Activated CD4-positive, CD25-positive, alpha-beta regulatory T cell treated with anti-CD3 and anti-CD28 coated beads, Interleukin-2, amount 50 U/mL, for 16 hours (primary cell): ENCODE data around the gene NAALAD2.
A peak's percentile ranks its signal among the peaks of the same experiment; 100 is the strongest.
"Not testable (repeated sequence)": the region's sequence is repeated elsewhere in the genome, so short reads cannot be mapped to it uniquely, and the experiment has no call there.

Experiments used
- DNase-seq: peaks from one replicate; pipeline ENCODE4 v3.0.0-alpha.2; 2020; ENCODE audit warnings: low read depth, low spot score

The NAALAD2 gene

DNA sequence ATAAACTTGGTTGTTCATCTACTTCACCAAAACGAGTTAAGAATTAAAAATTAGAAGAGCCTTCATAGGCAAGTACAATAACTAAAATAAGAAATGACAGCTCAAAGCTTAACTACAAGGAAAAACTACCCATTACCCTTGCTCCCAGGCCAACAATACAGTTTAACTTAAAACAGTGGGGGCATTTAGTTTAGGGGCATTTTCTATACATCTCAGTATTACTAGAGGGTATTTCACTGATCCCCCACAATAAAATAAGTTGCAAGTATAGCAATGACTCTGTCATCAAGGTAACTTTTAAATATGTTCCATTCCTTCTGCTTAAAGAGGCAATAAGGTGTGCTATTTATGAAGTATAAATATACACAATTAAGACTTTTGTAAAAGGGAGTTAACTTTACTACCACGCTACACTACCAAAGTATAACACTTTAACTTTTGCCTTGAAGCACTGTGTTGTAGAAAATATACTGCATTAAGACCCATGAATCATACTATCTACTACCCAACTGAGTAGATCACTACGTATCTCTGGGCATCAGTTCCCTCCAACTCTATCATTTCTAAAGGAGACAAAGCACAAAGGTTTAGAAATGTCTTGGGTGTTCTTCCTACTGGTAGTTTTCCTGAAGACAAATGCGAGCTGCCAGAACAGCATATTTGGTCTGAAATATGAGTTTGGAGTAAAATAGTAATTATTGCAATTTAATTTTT, 58.6 kb downstream of the NAALAD2 start:
- no peak for DNase-seq

DNA sequence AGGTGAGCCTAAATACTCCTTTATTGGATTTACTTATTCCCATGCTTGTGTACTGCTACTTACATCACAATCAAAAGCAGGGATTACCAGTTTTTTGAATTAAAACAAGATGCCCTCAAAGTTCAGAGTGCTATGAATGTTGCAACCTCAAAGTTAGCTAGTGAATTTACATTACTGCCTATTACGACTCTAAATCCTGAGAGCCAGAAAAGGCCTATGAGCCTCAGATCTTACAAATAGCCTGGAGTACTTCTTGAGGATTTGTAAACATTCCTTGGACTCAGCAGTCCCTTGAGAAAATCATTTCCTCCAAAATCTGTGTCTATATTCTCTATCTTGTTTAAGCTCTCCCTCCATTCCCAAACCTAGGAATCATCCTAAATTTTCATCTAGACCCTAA, 62.9 kb downstream of the NAALAD2 start:
- no peak for DNase-seq

DNA sequence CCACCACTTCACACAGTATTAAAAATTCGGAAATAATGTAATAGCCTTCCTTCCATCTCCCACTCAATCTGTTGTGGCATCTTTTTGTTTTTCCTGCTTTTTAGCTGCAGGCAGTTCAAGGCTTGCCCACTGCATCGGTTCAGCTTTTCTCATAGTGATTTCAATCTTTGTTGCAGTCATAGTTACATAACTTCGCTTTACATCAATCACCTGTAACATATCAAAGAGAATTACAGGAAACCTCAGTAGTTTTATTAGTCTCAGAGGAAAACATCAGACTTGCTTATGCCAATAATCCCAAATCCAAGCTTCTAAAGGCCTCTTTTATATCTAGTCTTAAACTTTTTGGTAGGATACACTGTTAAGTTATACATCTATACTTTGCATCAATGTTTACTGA, 67.9 kb downstream of the NAALAD2 start:
- no peak for DNase-seq

DNA sequence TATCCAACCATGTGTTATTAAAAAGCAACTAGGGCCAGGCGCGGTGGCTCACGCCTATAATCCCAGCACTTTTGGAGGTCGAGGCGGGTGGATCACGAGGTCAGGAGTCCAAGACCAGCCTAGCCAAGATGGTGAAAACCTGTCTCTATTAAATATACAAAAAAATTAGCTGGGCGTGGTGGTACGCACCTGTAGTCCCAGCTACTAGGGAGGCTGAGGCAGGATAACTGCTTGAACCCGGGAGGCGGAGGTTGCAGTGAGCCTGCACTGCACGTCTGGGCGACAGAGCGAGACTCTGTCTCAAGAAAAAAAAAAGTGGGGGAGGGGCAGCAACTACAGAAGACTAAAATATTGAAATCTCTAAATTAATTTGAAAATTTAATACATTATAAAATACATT, 69.9 kb downstream of the NAALAD2 start:
- no peak for DNase-seq

DNA sequence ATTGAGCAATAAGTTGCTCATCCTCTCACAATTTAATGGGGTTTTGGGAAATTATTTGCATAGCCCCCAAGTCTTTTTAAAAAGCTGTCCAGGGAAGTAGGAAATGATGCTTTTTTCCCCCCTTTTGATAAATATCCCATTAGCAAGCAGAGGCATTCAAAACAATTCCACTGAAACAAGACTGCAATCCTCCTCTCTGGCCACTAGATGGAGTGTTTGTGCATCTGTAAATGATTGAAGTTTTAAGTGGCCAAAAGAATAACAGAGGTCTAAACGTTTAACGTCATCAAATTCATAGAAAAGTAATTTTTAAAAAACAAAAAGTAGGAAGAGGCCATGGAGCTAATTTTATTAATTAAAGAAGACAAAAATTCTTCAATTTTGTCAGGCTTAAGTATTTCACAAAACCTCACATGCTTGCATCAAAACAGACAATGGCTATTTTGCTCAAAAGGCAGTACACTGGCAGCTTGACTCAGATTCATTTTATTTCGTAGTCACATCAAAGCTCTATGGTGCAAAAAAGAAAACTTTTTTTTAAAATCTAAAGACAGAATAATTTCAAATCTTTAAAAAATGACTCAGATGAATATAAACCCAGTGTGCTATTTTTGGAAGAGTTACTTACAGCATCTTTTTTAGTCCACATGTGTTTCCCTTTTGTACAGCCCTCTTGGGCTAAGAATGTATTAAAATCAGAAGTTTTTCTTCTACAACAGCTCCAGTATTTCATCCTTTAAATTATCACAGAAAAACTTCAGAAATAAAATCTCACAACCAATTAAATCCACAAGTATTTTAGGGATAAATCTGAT, 70.6 kb downstream of the NAALAD2 start:
- no peak for DNase-seq

DNA sequence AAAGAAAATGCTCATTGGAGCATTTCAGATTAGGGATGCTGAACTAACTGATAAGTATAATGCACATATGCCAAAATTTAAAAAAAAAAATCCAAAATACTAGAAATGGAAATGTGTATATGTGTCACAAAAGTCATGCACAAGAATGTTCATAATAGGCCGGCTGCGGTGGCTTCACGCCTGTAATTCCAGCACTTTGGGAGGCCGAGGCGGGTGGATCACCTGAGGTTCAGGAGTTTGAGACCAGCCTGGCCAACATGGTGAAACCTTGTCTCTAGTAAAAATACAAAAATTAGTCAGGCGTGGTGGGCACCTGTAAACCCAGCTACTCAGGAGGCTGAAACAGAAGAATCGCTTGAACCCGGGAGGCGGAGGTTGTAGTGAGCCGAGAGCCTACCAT, 73.5 kb downstream of the NAALAD2 start:
- not testable (repeated sequence) for DNase-seq

DNA sequence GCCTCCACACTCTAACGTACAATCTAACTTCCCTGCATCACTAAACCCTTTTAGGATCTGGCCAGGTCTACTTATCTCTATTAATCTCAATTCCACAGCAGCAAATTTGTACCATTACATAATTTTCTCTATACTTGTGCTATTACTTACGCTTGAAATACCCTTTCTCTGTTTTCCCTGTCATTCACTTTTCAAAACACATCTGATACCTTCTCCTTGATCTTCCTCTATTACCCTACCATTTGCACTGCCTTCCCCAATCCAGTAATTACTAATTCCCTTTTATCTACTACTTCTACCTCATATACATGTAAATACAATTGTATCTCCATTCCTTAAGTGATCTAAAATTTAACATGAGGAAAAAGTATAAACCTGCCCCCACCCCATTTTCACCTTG, 74.4 kb downstream of the NAALAD2 start:
- no peak for DNase-seq

DNA sequence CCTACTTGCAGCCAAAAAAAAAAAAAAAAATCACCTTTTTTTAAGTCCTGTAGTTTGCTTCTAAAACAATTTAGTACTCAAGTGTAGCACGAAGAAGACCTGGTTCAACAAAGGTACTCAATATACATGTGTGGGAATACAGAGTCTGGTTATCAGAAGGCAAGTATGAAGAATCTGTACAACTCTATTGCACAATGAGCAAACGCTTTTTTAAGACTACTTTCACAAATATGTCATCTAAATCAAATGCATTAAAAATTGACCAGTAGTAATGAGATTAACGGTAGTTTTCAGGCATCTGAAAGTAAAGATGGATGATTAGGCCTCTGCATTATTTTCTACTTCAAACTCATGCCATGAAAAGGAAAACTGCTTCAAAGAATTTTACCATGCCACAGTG, 78.9 kb downstream of the NAALAD2 start:
- no peak for DNase-seq

DNA sequence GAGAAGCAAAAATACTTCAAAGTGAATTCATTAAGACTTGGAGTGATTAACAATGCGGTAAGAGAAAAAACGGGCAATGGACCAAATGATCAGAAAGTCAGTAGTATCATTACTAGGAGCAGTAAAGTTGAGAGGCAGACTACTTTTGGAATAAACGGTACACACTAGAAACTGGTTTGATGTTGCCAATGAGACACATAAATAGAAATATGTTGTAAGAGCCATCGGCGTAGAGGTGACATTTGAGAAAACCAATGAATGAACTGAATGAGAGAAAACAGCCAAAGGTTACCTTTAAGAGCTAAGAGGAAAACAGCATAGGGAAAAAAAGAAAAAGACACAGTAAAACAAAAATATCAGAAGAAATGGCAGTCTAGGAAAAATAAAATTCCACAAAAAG, 82.1 kb downstream of the NAALAD2 start:
- no peak for DNase-seq

DNA sequence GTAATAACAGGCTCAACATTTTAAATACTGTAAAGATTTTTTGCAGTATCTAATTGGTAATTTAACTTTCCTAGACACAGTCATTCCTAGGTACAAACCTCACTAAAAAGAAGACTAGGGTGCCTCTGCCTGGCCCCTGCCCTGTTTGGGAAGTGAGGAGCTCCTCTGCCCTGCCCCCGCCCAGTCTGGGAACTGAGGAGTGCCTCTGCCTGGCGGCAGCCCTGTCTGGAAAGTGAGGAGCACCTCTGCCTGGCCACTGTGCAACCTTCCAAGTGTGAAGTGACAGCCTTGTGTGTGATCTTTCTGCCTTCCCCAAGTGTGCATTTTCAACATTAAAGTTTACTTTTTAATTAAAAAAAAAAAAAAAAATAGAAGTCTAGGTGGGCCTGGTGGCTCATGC, 84.1 kb downstream of the NAALAD2 start:
- DNase-seq: no peak

DNA sequence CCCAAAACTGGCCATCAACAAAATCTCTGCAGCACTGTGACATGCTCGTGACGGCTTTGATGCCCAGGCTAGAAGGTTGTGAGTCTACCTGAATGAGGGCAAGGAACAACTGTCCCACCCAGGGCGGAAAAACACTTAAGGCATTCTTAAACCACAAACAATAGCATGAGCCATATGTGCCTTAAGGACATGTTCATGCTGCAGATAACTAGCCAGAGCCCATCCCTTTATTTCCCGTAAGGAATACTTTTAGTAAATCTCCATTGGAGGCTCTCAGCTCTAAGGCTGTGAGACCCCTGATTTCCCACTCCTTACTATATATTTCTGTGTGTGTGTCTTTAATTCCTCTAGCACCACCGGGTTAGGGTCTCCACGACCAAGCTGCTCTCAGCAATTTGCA, 85.0 kb downstream of the NAALAD2 start:
- no peak for DNase-seq

DNA sequence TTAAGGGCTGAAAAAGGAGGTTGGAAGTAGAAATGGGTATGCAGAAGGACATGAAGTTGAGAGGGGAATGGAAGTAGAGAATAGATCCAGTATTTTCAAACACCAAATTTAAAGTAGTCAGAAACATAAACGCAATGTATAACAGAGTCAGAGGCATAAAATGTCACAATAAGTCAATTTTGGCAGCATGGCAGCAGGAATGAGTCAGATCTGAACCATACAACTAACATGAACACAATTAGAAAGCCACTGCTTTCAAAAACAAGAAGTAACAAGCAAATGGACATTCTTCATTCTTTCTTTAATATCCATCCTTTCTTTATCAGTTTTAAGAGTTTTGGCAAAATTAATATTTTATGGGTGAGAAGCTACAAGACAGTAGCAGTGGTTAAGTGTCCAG, 85.9 kb downstream of the NAALAD2 start:
- no peak for DNase-seq

DNA sequence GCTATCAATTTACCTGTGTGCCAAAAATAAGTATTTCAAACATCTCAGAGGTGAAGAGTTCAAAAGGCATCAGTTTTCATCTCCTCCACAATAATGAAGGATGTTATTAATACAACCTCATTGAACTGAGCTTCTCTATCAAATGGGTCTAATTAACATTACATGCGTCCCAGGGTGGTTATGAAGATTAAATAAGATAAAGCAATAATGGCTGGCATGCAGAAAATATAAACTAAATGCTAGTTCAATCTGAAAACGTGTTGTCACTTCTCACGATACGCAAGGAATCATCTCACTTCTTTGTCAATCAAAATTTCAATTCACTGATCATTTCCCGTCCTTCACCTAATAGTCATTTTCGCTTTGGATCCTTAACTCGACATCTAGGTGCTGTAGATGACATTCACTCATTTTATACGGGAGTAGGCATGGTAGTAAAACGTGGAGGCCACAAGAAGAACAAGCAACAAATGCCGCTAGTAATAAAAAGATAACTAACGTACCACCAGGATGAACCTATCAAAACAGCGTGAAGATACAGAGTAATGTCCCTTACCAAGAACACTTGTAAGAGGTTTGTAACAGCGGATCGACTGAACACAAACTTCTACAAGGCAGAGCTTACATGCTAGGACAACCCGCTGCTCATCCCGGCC, 87.5 kb downstream of the NAALAD2 start:
- DNase-seq: no peak

DNA sequence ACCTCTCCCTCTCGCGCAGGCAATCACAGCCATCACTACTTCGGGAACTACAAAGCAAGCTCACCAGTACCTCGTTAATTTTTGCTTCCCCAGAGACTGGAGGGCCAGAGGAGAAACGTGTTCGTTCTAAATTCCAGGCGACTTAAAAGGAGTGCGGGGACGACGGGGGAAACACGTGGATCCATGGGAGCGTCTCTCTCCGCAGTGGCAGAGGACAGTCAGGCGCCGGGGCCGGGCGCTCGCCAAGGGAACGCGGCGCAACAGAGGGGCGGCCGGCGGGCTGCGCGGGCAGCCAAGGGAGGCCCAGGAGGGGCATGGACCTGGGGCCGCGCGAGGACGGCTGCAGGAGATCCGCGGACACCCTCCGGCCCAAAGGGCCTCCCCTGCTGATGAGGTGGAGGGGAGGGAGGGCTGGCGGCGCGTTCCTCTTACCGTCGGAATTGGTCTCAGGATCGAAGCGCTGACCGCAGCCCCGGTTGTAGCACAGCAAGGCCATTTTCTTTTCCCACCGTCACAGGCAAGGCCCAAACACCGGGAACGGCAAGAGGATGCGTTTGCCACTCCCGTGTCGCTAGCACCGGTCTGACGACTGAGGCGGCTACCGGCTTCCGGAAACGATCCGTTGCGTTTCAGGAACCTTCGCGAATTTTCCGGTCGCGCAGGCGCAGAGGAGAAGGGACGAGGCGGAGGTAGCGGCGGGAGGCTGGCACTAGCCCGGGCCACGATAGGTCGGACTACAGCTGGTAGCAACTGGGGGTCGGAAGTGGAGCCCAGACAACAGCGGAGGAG, 88.2 kb downstream of the NAALAD2 start, which contains the start of gene CHORDC1:
TSS of gene CHORDC1 (minus strand) at position 591 of the 789 bp plus-strand sequence. CDS start at position 496, 95 bp downstream.
- DNase-seq: peak; percentile 89

DNA sequence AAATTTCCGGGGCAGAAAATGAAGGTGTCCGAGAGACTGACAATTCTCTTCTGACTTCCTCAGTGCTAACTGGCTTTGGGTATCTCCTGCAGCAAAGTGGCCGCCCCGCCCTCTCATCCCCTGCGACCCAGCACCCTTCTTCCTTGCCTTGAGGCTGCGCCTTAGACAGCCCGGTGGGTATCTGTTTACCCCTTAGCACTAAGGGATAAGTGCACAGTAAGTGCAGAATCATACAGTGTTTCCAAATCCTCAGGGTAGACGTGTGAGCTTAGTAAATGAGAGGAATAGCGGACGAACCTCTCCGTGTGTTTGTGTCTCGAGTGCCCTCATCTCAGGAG, 88.8 kb downstream of the NAALAD2 start:
- no peak for DNase-seq

DNA sequence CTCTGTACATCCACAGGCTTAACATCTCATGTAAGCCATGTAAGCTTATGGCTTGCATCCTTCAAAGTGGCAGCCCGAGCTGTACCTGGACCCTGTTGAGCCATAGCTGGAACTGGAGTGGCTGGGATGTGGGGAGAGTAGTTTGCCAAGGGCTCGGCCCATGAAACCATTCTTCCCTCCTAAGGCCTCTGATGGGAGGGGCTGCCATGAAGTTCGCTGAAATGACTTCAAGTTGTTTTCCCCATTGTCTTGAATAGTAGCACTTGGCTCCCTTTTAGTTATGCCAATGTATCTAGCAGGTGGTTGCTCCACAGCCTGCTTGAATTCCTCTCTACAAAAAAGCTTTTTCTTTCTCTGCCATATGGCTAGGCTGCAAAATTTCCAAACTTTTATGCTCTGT, 93.6 kb downstream of the NAALAD2 start:
- no peak for DNase-seq

DNA sequence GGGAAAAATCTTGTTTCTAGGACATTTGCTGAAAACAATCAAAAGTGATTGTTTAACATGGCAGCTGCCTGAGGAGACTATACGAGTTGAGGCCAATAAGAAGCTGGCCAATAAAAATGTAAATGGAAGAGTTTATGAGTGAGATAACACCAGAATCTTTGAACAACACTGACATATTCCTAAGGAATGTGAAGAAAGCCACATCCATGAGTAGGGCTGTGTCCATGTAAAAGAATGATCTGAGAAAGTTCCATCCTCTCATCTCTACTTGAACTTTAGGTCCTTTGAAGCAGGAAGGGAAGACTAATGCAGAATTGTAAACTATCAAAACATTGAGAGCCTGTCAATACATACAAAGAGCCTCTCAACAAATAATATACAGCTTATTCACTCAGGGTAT, 95.3 kb downstream of the NAALAD2 start:
- DNase-seq: no peak

DNA sequence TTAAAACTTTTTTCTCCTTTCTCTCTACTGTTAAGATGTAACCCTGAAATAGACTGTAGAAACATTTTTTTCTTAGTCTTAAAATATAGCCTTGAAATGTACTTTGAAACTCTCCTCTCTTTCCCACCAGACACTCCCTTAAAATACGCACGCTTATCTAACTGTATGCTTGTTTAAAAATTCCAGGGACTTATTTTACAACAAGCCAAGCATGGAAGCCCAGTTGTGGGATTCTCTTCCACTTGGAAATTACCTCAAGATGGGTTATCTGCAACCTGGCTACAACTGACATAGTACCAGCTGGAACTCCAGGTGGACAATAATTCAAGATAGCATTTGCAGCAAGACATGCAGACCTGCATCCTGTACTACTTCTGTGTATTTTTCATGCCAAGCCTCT, 100.5 kb downstream of the NAALAD2 start:
- DNase-seq: no peak

DNA sequence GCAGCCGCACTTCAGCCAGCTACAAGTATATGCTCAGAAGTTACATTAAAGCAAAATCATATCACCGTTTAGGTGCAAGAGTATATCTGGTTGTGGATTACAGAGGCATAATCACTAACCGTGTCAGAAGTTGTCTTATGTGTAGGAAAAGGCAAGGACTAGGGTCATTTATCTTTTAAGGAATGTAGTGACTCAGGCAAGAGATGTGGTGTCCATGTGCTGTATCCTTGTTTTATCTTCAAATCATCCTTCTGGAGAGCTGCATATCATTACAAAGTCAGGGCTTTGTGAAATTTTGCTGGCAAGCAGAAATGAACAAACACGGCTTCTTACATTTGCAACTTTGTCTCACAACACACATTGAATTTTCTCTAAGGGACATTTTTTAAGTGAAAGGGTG, 101.1 kb downstream of the NAALAD2 start:
- DNase-seq: no peak

DNA sequence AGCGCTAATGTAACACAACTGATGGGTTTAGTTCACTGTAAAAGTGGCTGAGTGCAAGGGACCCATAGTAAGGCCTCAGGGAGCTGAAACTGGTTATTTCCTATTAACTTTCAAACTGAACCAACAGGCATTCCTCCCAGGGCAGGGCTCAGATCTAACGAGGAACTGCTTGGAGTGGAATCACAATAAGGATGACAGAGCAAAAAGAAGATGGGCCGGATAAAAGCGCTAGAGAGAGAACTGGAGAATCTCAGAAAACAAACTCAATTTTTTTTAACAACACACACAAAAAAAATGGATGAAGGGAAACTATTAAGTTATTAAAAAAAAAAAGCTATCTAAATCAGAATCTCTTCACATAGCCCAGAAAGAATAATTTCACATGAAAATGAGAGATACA, 102.5 kb downstream of the NAALAD2 start:
- no peak for DNase-seq

DNA sequence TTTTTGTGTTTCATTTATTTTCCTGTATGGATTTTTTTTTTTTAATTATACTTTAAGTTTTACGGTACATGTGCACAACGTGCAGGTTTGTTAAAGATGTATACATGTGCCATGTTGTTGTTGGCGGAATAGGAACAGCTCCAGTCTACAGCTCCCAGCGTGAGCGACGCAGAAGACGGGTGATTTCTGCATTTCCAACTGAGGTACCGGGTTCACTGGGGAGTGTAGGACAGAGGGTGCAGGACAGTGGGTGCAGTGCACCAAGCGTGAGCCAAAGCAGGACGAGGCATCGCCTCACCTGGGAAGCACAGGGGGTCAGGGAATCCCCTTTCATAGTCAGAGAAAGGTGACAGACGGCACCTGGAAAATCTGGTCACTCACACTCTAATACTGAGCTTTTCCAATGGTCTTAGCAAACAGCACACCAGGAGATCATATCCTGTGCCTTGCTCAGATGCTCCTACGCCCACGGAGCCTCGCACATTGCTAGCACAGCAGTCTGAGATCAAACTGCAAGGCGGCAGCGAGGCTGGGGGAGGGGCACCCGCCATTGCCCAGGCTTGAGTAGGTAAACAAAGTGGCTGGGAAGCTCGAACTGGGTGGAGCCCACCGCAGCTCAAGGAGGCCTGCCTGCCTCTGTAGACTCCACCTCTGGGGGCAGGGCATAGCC, 105.6 kb downstream of the NAALAD2 start:
- not testable (repeated sequence) for DNase-seq
